SH-SY5Y (cell line): Measurements from ENCODE around the gene TRIM65.

ENCODE experiments used
- GATA2 ChIP-seq: IDR thresholded peaks from 2 replicates; pipeline ENCODE4 v1.6.1; 2011; ENCODE audit warnings: mild to moderate bottlenecking, low read depth, low read length
- GATA3 ChIP-seq: IDR thresholded peaks from 2 replicates; pipeline ENCODE4 v1.6.1; 2011; ENCODE audit warnings: low read depth, mild to moderate bottlenecking, low read length, moderate library complexity

DNA sequence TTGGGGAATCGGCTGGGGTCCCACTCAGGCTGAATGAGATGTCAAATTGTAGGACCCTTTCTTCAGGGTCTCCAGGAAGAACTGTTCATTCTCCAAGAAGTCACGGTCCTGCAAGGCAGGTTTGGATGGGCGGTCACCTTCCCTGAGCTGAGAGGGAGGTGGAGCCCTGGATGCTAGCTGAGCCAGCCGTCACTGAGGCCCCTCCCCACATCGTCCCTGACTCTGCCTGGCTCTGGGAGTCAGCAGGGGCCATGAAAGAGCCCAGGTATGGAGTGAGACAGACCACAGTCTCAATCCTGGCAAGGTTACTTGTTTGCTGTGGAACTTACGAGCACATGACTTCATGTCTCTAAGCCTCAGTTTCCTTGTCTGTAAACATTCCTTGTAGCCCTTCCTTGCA is 13.9 kb upstream of the TRIM65 start:
- TF ChIP-seq GATA2 (no peak), GATA3 (no peak)
